HepG2 (cell line): ENCODE measurements around the gene SHISA9. TPM values are rescaled to one million over a fixed set of nuclear protein-coding genes. Genes with fewer than 3 reads are reported as not detected.

Experiments
- EHMT2 ChIP-seq: fragments of 200-600 bp; sonication (generic); IDR thresholded peaks from 2 replicates; pipeline ENCODE4 v1.7.0; 2017; ENCODE audit warnings: antibody characterized with exemption, low read depth, low read length, borderline replicate concordance
- ERF ChIP-seq: IDR thresholded peaks from 2 replicates; pipeline ENCODE4 v1.6.1; 2018; ENCODE audit warnings: missing biosample characterization, missing genetic modification reagents
- HDAC6 ChIP-seq: fragments of 200-600 bp; sonication (generic); IDR thresholded peaks from 2 replicates; pipeline ENCODE4 v1.7.0; 2017; ENCODE audit warnings: mild to moderate bottlenecking, antibody characterized with exemption, low read length, low read depth
- IRF2 ChIP-seq: IDR thresholded peaks from 2 replicates; pipeline ENCODE4 v1.6.1; 2018; ENCODE audit warnings: missing genetic modification reagents, missing compliant biosample characterization
- NCOA5 ChIP-seq: sonication (generic); formaldehyde crosslinking; IDR thresholded peaks from 2 replicates; pipeline ENCODE4 v1.4.0; 2020; ENCODE audit warnings: missing genetic modification reagents
- NFAT5 ChIP-seq: sonication (generic); formaldehyde crosslinking; IDR thresholded peaks from 2 replicates; pipeline ENCODE4 v1.4.0; 2020; ENCODE audit warnings: missing genetic modification reagents
- NFATC3 ChIP-seq: sonication (generic); formaldehyde crosslinking; IDR thresholded peaks from 2 replicates; pipeline ENCODE4 v1.5.1; 2020; ENCODE audit warnings: mild to moderate bottlenecking, missing genetic modification reagents
- RXRB ChIP-seq: IDR thresholded peaks from 2 replicates; pipeline ENCODE4 v1.6.1; 2016; ENCODE audit warnings: borderline replicate concordance, missing genetic modification reagents, missing compliant biosample characterization
- SIN3A ChIP-seq: IDR thresholded peaks from 2 replicates; pipeline ENCODE4 v1.6.1; 2011; ENCODE audit warnings: low read depth, mild to moderate bottlenecking, control low read depth, low read length, borderline replicate concordance
- SMYD3 ChIP-seq: sonication (generic); formaldehyde crosslinking; IDR thresholded peaks from 2 replicates; pipeline ENCODE4 v1.8.1; 2023; ENCODE audit warnings: mild to moderate bottlenecking, missing genetic modification reagents
- TEAD3 ChIP-seq: optimal IDR thresholded peaks from 2 replicates; pipeline ENCODE3; 2016; ENCODE audit warnings: borderline replicate concordance
- YEATS4 ChIP-seq: sonication (generic); formaldehyde crosslinking; IDR thresholded peaks from 2 replicates; pipeline ENCODE4 v1.4.0; 2020; ENCODE audit warnings: missing genetic modification reagents, borderline replicate concordance
- YY1 ChIP-seq: IDR thresholded peaks from 2 replicates; pipeline ENCODE4 v1.6.1; 2011; ENCODE audit warnings: low read length, low read depth, moderate library complexity, mild to moderate bottlenecking; ENCODE audit not compliant: insufficient read depth, insufficient replicate concordance
- ZNF558 ChIP-seq: sonication (generic); formaldehyde crosslinking; IDR thresholded peaks from 2 replicates; pipeline ENCODE4 v1.9.0; 2022; ENCODE audit warnings: mild to moderate bottlenecking, missing genetic modification reagents, borderline replicate concordance
- ZNF614 ChIP-seq: IDR thresholded peaks from 2 replicates; pipeline ENCODE4 v1.6.1; 2018; ENCODE audit warnings: missing biosample characterization, missing genetic modification reagents, inconsistent platforms, borderline replicate concordance
- ZNF780A ChIP-seq: sonication (generic); formaldehyde crosslinking; IDR thresholded peaks from 2 replicates; pipeline ENCODE4 v1.8.0; 2022; ENCODE audit warnings: mild to moderate bottlenecking, missing genetic modification reagents, moderate library complexity
- polyA plus RNA-seq, 8 experiments: library from polyadenylated mRNA; depleted of rRNA in 3 of 8; stranded (reverse) in 7 of 8; unstranded in 1 of 8; fragments of >200 nt; fragmentation: Illumina TruSeq in 4 of 8; extraction: Trizol in 4 of 8; gene quantifications; 2 replicates each; pipeline versions ENCODE4 v1.2.1 to v1.2.3, GENCODE V29; 2011 to 2016; ENCODE audit warnings: low read depth in 4 of 8, missing spikeins in 1 of 8, mixed read lengths in 1 of 8; ENCODE audit not compliant: insufficient read depth in 1 of 8
- total RNA-seq, 5 experiments: library from RNA; depleted of rRNA; stranded (reverse); fragments of >200 nt; fragmentation: Illumina TruSeq; extraction: Trizol; gene quantifications; 2 replicates each; pipeline ENCODE4 v1.2.3, GENCODE V29; 2016; ENCODE audit warnings: low read depth in 1 of 5
- TF ChIP-seq, protein P1 (sequence below): sonication (generic); formaldehyde crosslinking; IDR thresholded peaks from 2 replicates; pipeline ENCODE4; 2020; ENCODE audit warnings: missing genetic modification reagents, mild to moderate bottlenecking, borderline replicate concordance
- TF ChIP-seq, protein P2 (sequence below): sonication (generic); formaldehyde crosslinking; IDR thresholded peaks from 2 replicates; pipeline ENCODE4 v1.5.0; 2020; ENCODE audit warnings: missing genetic modification reagents

Gene SHISA9
- total and polyA plus RNA-seq, 2 of the 13 experiments (the other 11 are each of a cell fraction or from before 2014, with no cell fraction given) = 0.01 TPM; not detected in 1

- TF ChIP-seq NFAT5 = no peak
- TF ChIP-seq IRF2 (CRISPR knock-in tag) = peak; percentile 87
- TF ChIP-seq SMYD3 (CRISPR knock-in tag) = peak; percentile 89
- peak; percentile 99 for TF ChIP-seq ZNF614 (CRISPR knock-in tag)
- no peak; the same call in 1 of the 2 replicates for TF ChIP-seq ZNF558
- peak; percentile 99 for TF ChIP-seq EHMT2
- peak; percentile 94 for TF ChIP-seq TEAD3 (CRISPR knock-in tag)
- TF ChIP-seq HDAC6 = no peak
- 0 out of 2 replicates have a peak, but pooled peaks have one; percentile 68 for TF ChIP-seq NCOA5 (CRISPR knock-in tag)
- TF ChIP-seq YY1 = peak; percentile 45
- TF ChIP-seq, protein P1, sequence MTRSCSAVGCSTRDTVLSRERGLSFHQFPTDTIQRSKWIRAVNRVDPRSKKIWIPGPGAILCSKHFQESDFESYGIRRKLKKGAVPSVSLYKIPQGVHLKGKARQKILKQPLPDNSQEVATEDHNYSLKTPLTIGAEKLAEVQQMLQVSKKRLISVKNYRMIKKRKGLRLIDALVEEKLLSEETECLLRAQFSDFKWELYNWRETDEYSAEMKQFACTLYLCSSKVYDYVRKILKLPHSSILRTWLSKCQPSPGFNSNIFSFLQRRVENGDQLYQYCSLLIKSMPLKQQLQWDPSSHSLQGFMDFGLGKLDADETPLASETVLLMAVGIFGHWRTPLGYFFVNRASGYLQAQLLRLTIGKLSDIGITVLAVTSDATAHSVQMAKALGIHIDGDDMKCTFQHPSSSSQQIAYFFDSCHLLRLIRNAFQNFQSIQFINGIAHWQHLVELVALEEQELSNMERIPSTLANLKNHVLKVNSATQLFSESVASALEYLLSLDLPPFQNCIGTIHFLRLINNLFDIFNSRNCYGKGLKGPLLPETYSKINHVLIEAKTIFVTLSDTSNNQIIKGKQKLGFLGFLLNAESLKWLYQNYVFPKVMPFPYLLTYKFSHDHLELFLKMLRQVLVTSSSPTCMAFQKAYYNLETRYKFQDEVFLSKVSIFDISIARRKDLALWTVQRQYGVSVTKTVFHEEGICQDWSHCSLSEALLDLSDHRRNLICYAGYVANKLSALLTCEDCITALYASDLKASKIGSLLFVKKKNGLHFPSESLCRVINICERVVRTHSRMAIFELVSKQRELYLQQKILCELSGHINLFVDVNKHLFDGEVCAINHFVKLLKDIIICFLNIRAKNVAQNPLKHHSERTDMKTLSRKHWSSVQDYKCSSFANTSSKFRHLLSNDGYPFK (CRISPR knock-in tag) = 0 out of 2 replicates have a peak, but pooled peaks have one; percentile 51
- TF ChIP-seq SIN3A = no peak
- TF ChIP-seq NFATC3 (CRISPR knock-in tag) = 0 out of 2 replicates have a peak, but pooled peaks have one; percentile 33
- peak; percentile 99 for TF ChIP-seq RXRB (CRISPR knock-in tag)
- peak; percentile 97 for TF ChIP-seq ERF (CRISPR knock-in tag)
- TF ChIP-seq, protein P2, sequence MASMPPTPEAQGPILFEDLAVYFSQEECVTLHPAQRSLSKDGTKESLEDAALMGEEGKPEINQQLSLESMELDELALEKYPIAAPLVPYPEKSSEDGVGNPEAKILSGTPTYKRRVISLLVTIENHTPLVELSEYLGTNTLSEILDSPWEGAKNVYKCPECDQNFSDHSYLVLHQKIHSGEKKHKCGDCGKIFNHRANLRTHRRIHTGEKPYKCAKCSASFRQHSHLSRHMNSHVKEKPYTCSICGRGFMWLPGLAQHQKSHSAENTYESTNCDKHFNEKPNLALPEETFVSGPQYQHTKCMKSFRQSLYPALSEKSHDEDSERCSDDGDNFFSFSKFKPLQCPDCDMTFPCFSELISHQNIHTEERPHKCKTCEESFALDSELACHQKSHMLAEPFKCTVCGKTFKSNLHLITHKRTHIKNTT (CRISPR knock-in tag) = no peak
- TF ChIP-seq YEATS4 (CRISPR knock-in tag) = peak; percentile 76
- TF ChIP-seq ZNF780A (CRISPR knock-in tag) = 0 out of 2 replicates have a peak, but pooled peaks have one; percentile 48
Observed at GRCh38 chr16:13269905-13270528, 368.6 kb downstream of the SHISA9 start (continued).
